Thyroid gland (tissue), 4 donors: Measurements from ENCODE around the gene LAMTOR3.

Experiments
- CTCF ChIP-seq, 6 experiments: fragments of 200-600 bp in 3 of 6; fragments of 450-650 bp in 3 of 6; sonication (generic) in 3 of 6; IDR thresholded peaks; one replicate each; pipeline ENCODE4 v1.5.1; 2016 to 2019; ENCODE audit warnings: antibody characterized with exemption in 6 of 6, mild to moderate bottlenecking in 2 of 6, inconsistent platforms in 1 of 6, moderate library complexity in 1 of 6
- POLR2A ChIP-seq, 2 donors: fragments of 450-650 bp; IDR thresholded peaks; one replicate each; pipeline ENCODE4 v1.6.1; 2017; ENCODE audit warnings: antibody characterized with exemption in 2 of 2, mild to moderate bottlenecking in 2 of 2, moderate library complexity in 1 of 2

GRCh38 chr4:99872570-99872969, 21.7 kb downstream of the LAMTOR3 start:
- TF ChIP-seq CTCF (IDR thresholded peaks at IDR 0.05): no peak
- TF ChIP-seq POLR2A (IDR thresholded peaks at IDR 0.05): no peak
